T-helper 2 cell treated with Interferon-gamma antibody and Interleukin-4, amounts not matched to agents 5 μg/mL and 100 μg/mL, for 36 hours (primary cell): Measurements from ENCODE around the gene SLC13A3.

Source experiments
- DNase-seq: peaks from one replicate; pipeline ENCODE4 v3.0.0; 2021; ENCODE audit warnings: low spot score
- H3K27ac Mint-ChIP-seq: one replicate; pipeline ENCODE4 v1.8.0; 2021; ENCODE audit warnings: mild to moderate bottlenecking, mixed read lengths
- H3K27me3 Mint-ChIP-seq: one replicate; pipeline ENCODE4 v1.8.0; 2021; ENCODE audit warnings: low read depth, mixed read lengths
- H3K36me3 Mint-ChIP-seq: one replicate; pipeline ENCODE4 v1.8.0; 2021; ENCODE audit warnings: low read depth, mixed read lengths
- H3K4me1 Mint-ChIP-seq: one replicate; pipeline ENCODE4 v1.8.0; 2021; ENCODE audit warnings: low read depth, mixed read lengths
- H3K4me3 Mint-ChIP-seq: one replicate; pipeline ENCODE4 v1.8.0; 2022; ENCODE audit warnings: mild to moderate bottlenecking, moderate library complexity, mixed read lengths
- H3K9me3 Mint-ChIP-seq: one replicate; pipeline ENCODE4 v1.8.0; 2021; ENCODE audit warnings: mixed read lengths

The SLC13A3 gene

DNA sequence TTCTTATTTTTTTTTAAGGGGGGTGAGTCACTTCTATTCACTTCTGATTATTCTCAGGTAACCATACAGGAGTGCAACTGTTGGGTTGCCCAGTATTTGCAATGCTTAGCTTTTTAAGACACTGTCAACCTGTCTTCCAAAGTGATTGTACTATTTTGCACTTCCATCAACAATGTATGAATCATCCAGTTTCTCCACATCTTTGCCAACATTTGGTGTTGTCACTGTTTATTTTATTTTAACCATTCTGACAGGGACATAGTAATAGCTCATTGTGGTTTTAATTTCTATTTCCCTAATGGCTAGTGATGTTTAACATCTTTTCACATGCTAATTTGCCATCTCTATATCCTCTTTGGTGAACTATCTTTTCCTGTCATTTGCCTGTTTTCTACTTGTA lies 1.4 kb upstream of the SLC13A3 start:
- Mint-ChIP-seq H3K36me3 (no peaks in the 10 kb centered on the region), H3K27ac (no peak overlapping the region), H3K27me3 (peaks cover 44% of the 10 kb centered on the region), H3K4me3 (no peak overlapping the region), H3K9me3 (no peaks in the 10 kb centered on the region), H3K4me1 (no peaks in the 10 kb centered on the region)
- DNase-seq = no peak

DNA sequence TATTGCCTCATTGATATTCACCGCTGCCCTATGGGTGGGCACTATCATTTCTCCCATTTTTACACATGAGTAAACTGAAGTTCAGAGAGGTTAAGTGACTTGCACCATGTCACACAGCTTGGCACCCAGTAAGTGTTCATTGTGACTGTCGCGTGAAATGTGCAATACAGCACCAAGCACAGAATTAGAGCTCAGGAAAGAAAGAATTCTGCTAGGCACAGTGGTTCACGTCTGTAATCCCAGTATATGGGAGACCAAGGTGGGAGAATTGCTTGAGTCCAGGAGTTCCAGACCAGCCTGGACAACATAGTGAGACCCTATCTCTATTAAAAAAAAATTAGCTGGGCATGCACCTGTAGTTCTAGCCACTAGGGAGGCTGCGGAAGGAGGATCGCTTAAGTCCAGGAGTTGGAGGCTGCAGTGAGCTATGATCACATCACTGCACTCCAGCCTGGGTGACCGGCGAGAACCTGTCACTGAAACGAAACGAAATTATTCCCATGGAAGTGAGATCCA lies 626 bp downstream of the SLC13A3 start:
- Mint-ChIP-seq H3K27ac (no peak overlapping the region), H3K9me3 (no peaks in the 10 kb centered on the region), H3K36me3 (no peaks in the 10 kb centered on the region), H3K27me3 (peaks cover 54% of the 10 kb centered on the region), H3K4me1 (no peaks in the 10 kb centered on the region), H3K4me3 (no peak overlapping the region)
- no peak for DNase-seq

DNA sequence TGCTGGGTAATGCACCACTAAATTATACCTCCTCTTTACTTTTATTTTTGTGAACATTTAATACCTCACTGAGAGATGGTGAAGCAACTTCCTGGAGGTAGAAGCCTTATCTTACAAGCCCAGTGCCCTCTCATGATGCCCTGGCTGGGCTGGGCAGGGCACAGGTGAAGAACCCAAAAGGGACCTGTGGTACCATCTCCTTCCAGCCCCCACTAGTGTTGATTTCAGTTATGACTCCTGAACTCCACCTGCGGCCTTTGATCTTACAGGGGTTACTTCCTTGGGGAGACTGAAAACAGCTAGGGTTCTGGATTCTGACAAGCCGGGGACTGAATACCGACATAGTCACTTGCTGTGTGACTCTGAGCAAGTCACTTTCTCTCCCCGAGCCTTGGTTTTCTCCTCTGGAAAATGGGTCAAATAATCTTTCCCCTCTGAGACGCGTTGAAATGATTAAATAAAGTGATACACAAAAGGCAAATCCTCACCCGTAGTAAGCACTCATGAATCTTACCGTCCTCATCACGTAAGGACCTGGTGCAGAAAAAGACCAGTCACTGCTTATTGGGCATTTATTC lies 1.2 kb downstream of the SLC13A3 start:
- no peaks in the 10 kb centered on the region for H3K4me1 Mint-ChIP-seq
- H3K4me3 Mint-ChIP-seq = no peak overlapping the region
- no peak for DNase-seq
- H3K36me3 Mint-ChIP-seq = no peaks in the 10 kb centered on the region
- H3K27ac Mint-ChIP-seq = no peak overlapping the region
- H3K9me3 Mint-ChIP-seq = no peaks in the 10 kb centered on the region
- peaks cover 58% of the 10 kb centered on the region for H3K27me3 Mint-ChIP-seq

DNA sequence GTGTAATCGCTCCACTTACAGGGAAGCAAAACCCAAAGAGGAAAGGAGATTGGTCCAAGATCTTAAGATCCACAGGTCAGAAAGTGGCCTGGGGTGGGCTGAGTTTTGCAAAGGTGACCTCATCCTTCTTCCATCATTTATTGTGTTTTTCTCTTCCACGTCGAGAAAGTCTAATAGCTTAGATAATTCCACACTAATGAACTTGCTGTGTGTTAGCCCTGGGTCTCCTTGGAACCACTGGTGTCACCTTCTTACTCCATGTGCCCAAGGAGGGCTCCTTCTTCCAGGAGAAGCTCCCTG lies 1.7 kb downstream of the SLC13A3 start:
- DNase-seq = no peak
- Mint-ChIP-seq H3K27me3 (peaks cover 60% of the 10 kb centered on the region), H3K36me3 (no peaks in the 10 kb centered on the region), H3K27ac (no peak overlapping the region), H3K4me1 (no peaks in the 10 kb centered on the region), H3K4me3 (no peak overlapping the region), H3K9me3 (no peaks in the 10 kb centered on the region)

DNA sequence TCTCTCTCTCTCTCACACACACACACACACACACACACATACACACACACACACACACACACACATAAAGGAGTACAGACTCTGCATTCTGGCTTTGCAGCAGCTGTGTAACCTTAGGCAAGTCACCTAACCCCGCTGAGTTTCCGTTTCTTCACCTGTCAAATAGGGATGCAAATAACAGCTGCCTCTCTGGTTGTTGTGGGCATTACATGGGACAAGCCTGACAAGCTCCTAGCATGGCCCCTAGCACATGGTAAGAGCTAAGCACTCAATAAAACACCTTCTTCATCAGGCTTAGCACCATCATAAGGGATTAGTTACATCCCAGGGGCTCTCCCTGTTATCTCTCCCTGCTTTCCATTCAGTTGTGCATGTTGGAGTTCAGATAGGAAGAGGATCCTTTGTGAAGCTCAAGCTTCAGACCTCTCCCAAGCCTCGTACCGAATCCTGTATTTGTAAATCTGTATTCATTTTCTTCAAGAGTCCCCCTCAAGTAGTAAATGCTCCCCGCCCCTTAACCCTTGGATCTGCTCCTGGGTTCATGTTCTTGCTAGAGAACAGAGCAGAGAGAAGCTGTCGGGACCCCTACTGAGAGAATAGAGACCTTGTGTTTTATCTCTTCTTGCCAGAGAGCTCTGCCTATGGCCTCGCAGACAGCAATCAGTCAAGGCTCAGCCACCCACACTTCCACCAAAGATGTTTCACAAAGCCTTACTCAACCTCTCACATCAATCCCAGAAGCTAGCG lies 2.2 kb downstream of the SLC13A3 start:
- H3K4me1 Mint-ChIP-seq = no peaks in the 10 kb centered on the region
- peaks cover 56% of the 10 kb centered on the region for H3K27me3 Mint-ChIP-seq
- H3K4me3 Mint-ChIP-seq = no peak overlapping the region
- no peak overlapping the region for H3K27ac Mint-ChIP-seq
- no peak for DNase-seq
- H3K36me3 Mint-ChIP-seq = no peaks in the 10 kb centered on the region
- no peaks in the 10 kb centered on the region for H3K9me3 Mint-ChIP-seq

DNA sequence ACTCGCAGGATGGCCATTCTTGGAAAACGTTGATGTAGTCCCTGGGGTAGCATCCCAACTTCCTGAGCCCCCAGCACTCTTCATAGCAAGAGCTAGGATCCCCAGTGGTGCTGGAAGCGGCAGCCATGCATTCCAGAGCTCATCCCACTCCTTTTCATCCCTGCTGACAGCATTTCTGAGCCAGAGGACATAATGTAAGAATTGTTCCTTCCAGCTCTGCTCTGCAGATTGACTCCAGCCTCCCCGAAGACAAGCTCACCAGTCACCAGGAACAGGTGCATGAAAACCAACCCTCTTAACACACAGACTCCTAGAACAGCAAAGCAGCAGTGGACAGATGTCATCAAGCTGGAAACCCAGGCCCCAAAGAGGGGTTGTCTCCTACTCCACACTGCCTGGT lies 3.8 kb downstream of the SLC13A3 start:
- no peak overlapping the region for H3K4me3 Mint-ChIP-seq
- H3K27ac Mint-ChIP-seq = no peak overlapping the region
- H3K4me1 Mint-ChIP-seq = no peaks in the 10 kb centered on the region
- H3K9me3 Mint-ChIP-seq = no peaks in the 10 kb centered on the region
- H3K27me3 Mint-ChIP-seq = peaks cover 45% of the 10 kb centered on the region
- H3K36me3 Mint-ChIP-seq = no peaks in the 10 kb centered on the region
- no peak for DNase-seq

DNA sequence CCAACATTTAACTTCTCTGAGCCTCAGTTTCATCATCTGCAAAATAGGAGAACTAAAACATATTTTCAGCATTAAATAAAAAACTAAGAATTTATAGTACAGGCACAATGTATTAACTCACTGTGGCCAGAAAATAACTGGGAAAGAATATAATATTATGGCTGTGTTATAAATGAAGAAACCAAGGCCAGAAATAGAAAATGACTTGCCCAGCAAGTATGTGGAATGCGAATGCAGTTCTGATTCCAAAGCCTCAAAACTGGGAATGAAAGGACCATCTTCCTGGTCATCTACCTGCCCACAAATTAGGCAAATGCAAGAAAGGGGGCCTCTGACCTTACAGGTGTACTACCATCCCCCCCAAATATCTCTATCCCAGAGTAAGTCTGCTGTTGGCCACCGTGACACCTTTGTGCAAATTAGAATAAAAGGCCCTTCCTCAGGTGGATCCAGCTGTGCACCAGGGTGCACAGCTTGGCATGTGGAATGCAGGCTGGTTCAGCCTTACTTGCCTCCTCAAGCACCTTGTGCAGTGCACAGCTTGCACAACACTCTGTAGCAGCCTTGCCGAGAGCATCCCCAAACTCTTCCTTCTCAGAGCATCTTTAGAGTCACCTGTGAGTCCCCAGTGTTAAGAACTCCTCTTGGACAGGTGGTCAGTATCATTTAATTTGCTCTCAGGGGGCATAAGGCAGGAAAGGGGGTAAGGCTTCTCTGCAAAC lies 4.4 kb downstream of the SLC13A3 start:
- DNase-seq = no peak
- Mint-ChIP-seq H3K27ac (no peak overlapping the region), H3K4me3 (no peak overlapping the region), H3K4me1 (no peaks in the 10 kb centered on the region), H3K36me3 (no peaks in the 10 kb centered on the region), H3K9me3 (no peaks in the 10 kb centered on the region), H3K27me3 (peaks cover 41% of the 10 kb centered on the region)

DNA sequence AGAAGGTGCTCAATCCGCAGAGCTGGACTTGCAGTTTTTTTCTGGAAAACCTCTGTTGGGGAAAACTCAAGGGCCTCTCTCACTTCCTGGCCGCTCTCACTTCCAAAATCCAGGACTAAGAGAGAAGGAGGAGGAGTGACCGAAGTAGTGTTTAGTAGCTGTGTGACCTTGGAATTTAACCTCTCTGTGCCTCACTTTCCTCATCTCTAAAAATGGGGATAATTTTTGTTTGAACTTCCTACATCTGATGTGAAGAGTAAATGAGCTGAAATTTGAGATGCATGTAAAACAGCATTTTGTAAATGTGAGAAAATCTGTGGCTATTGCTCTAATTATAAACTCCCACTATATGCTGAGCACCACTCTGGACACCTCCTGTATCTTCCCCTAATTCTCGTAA lies 5.1 kb downstream of the SLC13A3 start:
- Mint-ChIP-seq H3K27ac (no peak overlapping the region), H3K4me3 (no peak overlapping the region), H3K9me3 (no peaks in the 10 kb centered on the region), H3K36me3 (no peaks in the 10 kb centered on the region), H3K4me1 (no peaks in the 10 kb centered on the region), H3K27me3 (peaks cover 38% of the 10 kb centered on the region)
- no peak for DNase-seq

DNA sequence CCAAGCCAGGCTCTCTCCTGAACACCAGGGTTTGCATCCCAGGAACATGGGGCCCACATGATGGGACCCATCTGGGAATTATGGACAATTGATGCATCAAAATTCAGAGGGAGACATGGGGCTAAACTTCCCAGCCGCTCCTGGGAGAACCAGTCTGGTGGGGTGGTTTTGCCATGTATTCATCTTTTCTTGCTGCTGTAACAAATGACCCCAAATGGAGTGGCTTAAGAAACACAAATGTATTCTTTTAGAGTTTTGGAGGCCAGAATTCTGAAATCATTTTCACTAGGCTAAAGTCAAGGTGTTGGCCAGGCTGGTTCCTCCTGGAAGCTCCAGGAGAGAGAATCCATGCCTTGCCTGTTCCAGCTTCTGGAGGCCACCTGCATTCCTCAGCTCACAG lies 6.5 kb downstream of the SLC13A3 start:
- no peak for DNase-seq
- Mint-ChIP-seq H3K9me3 (no peaks in the 10 kb centered on the region), H3K27me3 (peaks cover 26% of the 10 kb centered on the region), H3K4me1 (no peaks in the 10 kb centered on the region), H3K4me3 (no peak overlapping the region), H3K36me3 (no peaks in the 10 kb centered on the region), H3K27ac (no peak overlapping the region)

DNA sequence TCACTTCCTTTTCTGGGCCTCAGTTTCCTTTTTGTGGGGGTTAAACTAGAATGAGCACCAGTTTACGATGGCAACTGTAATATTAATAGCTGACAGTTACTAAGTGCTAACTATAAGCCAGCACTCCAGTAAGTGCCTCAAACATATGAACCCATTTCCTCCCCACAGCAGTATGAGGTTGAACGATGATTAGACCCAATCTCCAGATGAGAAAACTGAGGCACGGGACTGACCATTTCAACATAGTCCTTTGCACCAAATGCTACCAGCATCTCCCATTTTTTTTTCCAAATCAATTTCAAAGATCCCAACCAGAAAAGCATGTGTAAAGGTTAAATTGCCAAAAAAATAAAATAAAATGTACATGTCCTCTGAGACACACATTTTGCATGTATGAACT lies 7.1 kb downstream of the SLC13A3 start:
- H3K4me1 Mint-ChIP-seq = no peaks in the 10 kb centered on the region
- no peaks in the 10 kb centered on the region for H3K36me3 Mint-ChIP-seq
- peaks cover 20% of the 10 kb centered on the region for H3K27me3 Mint-ChIP-seq
- H3K9me3 Mint-ChIP-seq = no peaks in the 10 kb centered on the region
- H3K4me3 Mint-ChIP-seq = no peak overlapping the region
- no peak overlapping the region for H3K27ac Mint-ChIP-seq
- DNase-seq = no peak

DNA sequence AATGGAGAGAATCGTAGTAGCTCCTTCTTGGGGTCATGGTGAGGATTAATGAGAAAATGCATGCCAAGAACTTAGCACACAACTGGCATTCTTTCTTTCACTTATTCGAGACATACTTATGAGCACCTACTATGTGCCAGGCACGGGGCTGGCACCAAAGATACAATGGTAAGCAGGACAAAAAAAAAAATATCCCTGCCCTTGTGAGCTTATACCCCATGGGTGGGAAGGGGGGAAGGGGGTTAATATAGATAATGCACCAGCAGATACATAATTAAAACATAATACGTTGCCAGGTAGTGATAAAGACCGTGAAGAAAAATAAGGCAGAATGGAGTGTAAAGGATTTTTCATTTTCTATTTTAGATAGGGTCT lies 8.3 kb downstream of the SLC13A3 start:
- no peak overlapping the region for H3K27ac Mint-ChIP-seq
- H3K4me1 Mint-ChIP-seq = no peaks in the 10 kb centered on the region
- no peaks in the 10 kb centered on the region for H3K9me3 Mint-ChIP-seq
- no peak overlapping the region for H3K4me3 Mint-ChIP-seq
- no peak for DNase-seq
- peaks cover 16% of the 10 kb centered on the region for H3K27me3 Mint-ChIP-seq
- no peaks in the 10 kb centered on the region for H3K36me3 Mint-ChIP-seq

DNA sequence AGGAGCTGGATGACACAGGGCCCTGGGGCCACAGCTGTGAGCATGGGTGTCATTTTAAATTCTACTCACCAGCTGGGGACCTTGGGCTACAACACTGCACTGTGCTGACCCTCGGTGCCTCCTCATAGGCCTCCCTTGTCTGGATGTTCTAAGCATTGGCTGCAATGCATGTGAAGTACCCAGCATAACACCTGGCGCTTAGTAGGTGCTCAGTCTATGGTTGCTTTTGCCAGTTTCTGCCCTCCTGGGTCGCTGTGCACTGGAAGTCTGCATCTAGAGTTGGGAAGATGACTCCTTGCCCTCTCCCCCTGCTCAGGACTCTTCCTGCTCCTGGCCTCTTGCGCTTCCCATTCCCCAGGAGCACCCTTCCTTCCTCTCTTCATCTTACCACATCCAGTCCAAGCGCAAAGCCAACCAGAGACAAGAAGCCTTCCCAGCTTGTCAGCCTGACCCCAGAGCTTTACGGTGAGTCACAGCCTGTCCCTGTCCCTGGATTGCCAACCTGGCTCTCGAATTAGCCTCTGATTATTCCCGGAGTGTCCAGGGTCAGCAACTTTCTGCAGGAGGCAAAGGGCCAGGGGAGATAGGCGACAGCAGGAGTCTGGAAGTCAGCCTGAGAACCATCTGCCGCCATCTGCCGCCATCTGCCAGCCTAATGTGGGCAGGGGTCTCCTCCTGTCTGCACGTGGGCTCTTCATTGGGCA lies 8.8 kb downstream of the SLC13A3 start:
- H3K27ac Mint-ChIP-seq = no peak overlapping the region
- no peaks in the 10 kb centered on the region for H3K4me1 Mint-ChIP-seq
- no peak for DNase-seq
- H3K4me3 Mint-ChIP-seq = no peak overlapping the region
- H3K36me3 Mint-ChIP-seq = no peaks in the 10 kb centered on the region
- no peaks in the 10 kb centered on the region for H3K9me3 Mint-ChIP-seq
- H3K27me3 Mint-ChIP-seq = peaks cover 14% of the 10 kb centered on the region

DNA sequence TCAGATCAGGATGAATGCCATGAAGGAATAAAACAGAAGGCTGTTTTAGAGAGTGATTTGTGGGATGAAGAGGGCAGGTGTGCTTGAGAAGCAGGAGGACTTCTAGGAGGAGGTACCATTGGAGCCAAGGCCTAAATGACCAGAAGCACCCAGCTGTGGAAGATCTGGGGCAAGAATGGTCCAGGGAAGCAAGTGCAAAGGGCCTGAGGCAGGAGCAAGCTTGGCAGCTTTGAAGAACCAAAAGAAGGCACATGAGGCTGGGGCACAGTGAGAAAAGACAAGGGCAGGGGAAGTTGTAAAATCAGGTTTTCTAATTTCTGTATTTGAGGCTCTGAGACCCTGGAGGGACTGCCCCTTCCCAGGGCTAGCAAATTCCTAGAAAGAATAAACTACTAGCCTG lies 9.8 kb downstream of the SLC13A3 start:
- no peak for DNase-seq
- Mint-ChIP-seq H3K27ac (no peak overlapping the region), H3K4me1 (no peaks in the 10 kb centered on the region), H3K9me3 (no peaks in the 10 kb centered on the region), H3K4me3 (no peak overlapping the region), H3K27me3 (peaks cover 9% of the 10 kb centered on the region), H3K36me3 (no peaks in the 10 kb centered on the region)
